GM18526 (cell line): ENCODE results near the gene SLIT3.

Source experiments
- POLR2A ChIP-seq: IDR thresholded peaks from 3 replicates; pipeline ENCODE4 v1.6.1; 2011; ENCODE audit not compliant: insufficient read length; ENCODE audit errors: extremely low read depth

The SLIT3 gene

DNA sequence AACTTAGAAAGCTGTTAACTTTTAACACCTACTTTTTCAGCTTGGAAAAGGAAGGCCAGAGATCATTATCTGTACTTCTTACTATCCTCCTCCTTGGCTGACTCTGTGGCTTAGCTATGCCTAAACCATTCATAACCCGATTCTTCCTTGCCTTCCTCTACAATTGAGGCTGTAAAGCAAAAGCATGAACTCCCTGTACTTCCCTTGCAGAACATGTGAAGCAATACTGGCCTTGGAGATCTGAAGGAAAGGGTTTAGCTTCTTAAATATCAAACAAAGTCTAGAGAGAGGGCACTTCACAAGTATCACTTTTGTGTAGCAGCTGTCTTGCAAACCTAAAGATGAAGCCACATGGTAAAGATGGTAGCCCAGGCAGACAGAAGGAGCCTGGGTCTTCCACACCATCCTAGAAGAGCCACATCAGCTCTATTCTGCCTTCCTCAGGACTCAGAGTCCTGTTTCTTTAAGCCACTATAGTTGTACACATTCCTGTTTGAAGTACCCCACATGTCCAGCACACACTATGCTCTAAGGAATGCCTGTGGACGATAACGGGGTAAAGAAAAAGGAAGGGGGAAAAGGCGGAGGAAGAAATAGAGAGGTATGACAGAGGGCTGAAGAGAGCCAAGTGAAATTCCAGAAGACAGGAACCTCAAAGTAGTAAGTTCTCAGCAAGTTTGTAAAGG lies 169.2 kb downstream of the SLIT3 start:
- no peak for TF ChIP-seq POLR2A

DNA sequence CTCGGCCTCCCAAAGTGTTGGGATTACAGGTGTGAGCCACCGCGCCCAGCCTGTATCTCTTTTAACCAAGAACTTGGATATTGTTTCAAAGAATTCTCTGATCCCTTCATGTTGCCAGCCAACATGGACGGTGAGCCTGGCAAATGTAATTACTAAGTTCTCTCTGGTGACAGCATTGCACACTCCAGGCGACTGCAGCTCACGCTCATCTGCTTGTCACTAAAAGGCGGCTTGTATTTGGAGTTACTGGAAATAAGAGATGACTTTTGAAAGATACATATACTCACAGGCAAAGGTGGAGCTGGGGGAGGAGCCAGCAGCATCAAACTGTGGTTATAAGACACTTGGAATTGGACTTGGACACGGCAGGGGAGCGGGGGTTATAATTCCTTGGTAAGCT lies 172.3 kb downstream of the SLIT3 start:
- TF ChIP-seq POLR2A, result no peak

DNA sequence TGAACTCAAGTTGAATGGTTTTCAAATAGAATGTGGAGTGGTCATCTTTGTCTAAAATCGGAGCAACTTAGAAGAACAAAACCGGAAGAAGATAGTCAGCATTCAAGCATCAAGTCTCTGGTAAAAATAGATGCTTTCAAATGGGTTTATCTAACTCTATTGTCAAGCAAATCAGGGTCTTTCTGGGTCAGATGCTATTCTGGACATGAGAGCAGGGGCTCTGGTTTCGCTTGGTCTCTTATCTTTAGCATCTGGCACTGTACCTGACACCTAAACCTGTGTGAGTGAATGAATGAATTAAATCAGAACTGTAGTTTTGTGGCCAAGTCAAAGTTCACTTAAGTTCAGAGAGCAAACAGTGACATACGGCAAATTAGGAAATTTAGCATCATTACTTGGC lies 173.5 kb downstream of the SLIT3 start:
- no peak for TF ChIP-seq POLR2A

DNA sequence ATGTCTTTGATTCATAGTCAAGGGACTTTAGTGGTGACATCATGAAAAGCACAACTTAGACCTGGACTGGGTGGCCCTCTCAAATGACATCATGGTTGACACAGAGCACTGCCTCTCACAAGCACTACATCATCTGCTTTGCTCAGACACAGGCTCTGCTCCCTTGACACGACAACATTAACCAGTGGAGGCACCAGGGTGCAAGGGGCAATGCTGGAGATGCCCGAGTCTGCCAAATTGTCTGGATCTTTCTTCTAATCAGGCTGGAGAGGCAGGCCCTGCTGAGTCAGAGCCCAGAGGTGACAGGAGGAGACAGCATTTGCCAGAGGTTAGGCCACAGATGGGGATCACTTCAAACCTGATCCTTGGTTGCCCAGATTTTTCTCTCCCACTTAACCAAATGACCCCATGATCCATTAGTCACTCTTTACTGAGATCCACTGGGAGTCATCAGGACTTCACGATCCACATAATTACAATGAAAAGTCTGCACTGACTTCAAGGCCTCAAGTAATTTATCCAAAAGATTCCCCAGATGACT lies 174.4 kb downstream of the SLIT3 start:
- no peak for TF ChIP-seq POLR2A

DNA sequence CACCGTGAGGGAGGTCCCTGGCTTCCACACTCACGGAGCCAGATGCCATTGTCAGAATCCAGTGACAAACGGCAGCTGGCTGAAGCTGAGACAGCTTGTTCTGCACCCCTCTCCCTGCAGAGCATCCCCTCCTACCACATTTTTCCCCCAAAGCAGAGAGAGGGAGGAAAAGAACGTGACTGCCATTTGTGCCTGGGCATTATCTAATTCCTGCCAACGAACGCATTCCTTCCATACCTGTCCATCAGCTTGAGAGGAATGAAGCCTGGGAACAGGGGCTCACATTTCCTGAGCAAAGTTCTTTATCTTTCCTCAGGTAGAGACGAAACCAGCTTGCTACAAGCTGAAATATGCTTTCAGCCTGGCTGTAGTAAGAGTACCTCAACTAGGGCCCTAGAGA lies 175.4 kb downstream of the SLIT3 start:
- no peak for TF ChIP-seq POLR2A

DNA sequence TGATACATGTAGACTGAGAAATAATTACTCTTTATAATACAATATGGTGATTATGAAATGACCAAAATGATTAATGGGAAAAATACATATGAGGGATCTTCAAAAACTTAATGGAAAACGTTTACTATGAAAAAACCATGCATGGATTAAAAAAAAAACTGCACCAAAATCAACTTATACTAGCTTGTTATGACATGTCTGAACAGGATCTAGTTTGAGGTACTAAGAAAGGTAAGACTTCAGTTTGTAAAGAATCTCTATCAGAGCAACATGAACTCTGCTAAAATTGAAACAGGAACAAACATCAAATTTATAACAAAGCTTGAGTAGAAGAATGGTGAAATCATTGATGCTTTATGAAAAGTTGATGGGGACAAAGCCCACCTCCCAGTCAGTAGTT lies 178.0 kb downstream of the SLIT3 start:
- no peak for TF ChIP-seq POLR2A

DNA sequence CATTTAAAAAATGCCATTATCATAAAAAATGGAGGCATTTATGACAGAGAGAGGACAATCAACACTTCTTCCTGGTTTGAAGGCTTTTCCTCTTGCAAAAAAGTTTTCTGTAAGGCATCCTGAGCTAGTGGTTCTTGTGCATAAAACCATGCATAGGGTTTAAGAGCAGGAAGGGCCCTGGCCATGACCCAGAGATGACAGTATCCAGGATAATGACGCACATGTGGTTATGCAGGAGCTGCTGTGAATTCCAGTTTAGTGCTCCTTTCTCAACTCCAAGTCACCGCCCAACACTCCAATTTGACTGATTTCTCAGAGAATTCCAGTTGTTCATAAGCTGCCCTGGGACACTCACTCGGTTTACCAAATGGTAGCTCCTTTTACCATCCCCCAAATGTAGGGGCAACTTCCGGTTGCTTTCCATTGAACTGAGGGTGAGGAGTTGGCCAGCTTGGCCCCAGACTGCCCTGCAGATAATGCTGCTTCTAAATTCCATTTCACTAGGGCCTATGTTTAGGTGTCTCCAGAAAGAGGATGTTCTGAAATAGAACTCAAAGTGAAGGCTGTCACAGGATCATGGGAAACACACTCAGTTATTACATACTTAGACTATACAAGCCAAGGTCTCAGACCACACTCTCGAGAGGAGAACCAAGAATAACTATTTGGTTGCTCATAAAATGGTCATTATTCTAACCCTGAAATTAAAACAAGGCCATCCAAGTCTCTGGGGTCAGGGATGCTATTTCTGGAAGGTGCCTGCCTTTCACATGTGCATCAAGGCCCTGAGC lies 179.1 kb downstream of the SLIT3 start:
- no peak for TF ChIP-seq POLR2A

DNA sequence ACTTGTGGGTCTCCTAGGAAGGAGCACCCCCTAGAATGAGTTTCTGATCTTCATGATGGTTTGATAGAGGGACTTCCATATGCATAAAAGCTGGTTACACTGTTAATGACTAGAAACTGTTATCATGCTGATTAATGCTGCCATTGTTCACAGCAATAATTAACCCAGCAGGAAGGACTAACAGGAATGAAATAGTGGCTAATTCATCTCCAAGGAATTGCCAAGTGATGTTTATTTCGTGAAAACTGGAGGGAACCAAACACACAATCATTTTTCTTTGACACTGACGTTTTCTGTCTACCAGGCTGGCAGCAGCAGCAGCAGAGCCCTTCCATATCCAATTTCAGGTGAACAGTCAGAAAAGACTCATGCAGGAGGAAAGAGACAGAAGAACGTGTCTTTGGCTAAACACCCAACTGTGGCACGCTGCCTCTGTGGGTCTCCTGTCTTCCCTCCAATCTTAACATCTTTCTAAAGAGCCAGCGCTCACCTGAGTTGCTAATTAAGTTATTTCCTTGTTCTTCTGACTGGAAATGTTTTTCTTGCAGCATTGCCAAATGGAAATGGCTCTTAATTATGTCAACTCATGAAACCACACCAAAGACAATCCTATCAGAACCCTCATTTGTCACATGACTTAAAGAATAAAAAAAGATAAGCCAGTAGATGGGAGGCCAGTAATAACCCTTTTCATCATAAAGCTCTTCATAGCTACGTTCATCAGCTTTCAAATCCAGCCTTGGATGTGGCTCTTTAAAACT lies 181.5 kb downstream of the SLIT3 start:
- TF ChIP-seq POLR2A, result no peak

DNA sequence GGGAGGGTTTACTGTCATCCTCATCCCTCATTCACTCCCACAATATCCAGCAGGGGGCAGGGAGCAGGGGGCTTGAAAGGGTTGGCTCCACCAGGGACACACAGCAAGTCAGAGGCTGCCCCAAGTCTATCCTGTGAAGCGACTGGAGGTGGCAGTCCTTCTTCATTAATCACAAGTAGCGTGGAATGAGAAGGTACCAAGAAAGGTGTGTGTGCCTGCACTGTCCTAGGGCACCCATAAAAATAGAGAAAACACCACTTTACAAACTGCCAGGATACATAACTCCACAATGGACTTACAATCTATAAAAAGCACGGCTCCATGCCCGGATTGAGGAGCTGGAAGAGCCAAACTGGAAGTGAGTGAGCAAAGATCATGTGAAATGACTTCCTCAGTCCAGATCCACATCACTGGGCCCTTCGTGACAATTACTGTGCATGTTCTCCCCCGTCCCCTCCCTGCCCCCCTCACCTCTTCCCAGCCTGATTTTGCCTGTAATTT lies 183.9 kb downstream of the SLIT3 start:
- TF ChIP-seq POLR2A, result no peak

DNA sequence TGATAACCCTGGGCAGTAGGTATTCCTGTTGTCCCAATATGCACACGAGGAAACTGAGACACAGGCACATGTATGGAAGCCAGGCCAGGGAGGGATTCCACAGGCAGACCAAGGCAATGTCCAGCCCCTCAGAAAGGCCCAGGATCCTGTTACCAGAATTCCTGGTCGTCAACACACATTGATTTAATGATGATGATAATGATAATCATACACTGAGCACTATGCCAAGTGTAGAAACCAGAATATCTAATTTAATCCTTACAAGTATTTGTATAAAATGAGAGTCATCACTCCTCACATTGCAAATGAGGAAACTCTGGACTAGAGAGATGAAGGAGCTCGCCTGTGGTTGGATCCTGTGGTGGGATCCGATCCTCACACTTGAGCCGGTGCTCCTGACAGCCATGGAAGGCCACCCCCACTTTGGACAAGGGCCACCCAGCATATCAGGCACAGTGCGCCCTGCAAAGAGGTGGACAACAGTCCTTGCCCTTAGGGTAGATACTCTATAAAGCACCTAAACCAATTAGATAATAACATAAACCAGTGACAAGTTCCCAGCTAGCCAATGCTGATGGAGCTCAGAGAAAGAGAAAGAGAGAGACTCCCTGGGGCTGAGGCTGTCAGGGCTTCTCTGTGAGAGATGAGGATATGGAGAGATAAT lies 185.3 kb downstream of the SLIT3 start:
- TF ChIP-seq POLR2A, result no peak

DNA sequence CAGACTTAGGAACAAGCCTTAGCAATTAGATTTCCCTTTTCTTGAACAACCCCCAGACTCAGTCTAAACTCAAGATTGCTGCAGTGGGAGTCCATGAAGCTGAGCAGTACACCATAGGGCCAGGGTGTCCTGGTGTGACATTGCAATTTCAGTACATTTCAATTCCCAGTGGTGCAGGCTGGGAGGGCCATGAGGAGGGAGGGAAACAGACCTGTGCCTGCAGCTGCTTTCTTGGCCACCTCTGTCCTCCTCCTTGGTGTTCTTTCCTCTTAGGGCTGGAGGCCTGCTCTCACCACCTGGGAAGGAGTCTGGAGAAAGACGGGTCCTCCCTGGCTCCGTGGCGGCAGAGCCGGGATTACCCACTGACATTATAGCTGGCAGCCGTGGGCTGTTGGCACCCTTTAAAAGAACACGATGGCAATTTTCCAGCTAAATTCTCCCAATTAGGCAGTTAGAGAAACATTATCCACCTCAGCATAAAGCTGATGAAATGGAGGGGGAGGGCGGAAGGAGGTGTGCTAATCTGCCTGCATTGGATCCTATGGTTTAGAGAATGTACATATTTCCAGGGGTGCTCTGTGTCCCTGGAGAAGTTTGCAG lies 186.4 kb downstream of the SLIT3 start:
- TF ChIP-seq POLR2A, result no peak

DNA sequence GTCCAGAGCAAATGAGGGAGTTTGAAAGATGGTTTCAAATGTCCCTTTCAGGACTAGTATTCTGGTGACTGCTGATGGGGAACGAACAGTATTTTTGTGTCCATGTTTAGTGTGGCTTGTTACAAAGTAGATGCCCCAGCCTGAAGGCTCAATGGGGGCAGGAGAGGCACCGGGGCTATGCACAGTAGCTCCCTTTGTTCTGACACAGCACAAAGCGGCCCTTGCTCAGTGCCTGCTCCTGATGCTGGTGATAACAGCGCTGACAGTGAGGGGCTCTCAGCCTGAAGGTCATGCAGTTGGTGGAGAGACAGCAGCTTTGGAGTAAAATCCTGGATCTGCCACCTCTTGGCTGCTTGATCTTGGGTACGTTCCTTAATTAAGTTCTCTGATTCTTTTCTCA lies 188.9 kb downstream of the SLIT3 start:
- no peak for TF ChIP-seq POLR2A

DNA sequence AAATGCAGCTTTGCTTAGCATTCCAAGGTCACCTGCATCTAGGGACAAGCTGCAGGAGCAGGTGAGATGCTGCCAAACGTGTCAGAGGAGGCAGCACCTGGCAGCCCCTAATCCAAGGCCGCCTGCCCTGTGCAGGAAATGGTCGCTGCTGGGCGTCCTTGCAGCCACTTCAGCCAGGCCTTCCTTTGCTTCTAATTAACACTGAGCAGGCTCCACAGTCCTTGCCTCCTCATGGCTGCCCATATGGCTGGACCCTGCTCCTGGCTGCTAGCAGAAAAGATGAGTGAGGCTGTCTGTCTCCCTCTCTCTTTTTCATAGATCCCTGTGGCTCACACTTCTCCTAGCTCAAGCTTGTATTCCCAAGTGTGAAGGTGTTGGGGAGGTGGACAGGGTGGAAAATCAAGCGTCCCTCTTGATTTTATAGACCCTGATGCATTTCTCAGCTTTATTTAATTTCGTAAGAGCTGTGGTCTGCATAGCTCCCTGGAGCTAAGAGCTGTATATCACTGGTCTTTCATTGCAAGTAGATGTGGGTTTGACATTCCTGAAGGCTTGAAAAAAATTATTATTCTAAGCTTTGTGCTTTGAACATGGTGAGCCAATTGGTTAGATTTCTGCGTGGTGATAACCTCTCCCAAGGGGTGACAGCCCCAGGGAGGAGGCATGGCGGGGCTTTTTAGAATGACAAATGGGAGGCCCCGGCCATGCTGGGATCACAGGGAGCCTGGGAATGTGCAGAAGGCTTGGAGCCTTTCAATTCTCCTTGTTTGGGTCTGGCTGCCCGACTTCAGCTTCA lies 193.8 kb downstream of the SLIT3 start:
- no peak for TF ChIP-seq POLR2A

DNA sequence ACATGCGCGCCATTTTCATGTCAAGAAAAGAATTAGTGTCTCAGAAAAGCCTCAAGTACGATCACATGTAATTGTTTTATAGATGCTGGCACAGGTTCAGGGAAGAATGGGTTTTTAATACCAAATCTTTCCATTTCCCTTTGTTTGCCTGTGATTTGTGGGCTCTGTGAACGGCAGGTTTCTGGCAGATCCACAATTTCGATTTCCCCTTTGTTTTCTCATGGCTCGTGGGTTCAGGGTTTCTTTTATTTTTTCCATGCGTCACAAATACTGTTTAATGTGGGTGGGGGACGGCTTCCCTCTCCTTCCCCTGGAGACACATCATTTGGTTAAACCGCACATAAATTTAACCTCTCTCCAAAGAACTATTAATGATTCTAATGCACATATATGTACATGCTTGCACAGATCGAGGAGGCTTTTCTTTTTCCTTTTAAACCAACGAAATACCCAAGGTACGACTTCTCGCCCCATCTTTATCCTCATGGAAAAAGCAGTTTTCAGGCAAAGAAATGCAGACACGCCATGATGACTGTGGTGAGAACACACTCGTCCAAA lies 195.9 kb downstream of the SLIT3 start:
- TF ChIP-seq POLR2A, result no peak

DNA sequence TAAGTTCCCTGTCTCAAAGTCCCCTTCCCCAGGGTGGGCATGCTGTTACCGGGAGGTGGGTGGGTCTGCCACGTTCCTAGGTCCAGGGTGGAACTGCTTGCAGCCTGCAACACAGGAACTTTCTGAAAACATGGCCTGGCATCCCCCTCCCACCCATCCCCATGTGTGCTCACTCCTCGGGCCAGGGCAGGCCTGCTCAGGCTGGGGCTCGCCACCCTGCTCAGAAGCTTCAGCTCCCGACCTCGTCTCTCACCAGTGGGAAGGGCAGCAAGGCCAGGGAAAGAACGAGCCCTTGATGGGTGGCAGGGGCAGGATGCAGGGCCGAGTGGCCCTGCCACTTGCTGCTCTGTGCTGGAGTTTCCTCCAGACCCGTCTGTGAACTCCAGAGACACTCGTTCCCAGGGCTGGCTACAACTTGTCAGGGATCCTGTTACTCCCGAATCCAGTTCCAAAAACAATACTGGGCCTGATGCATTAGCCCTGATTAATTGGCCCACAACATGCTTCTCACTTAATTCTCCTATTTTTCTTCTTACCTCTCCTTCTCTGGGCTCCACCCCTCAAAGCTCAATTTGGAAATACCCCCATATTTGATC lies 197.3 kb downstream of the SLIT3 start:
- no peak for TF ChIP-seq POLR2A
